ENCODE data around the gene B4GAT1. TPM values are rescaled to one million over a fixed set of nuclear protein-coding genes. Genes with fewer than 3 reads are reported as not detected.

B4GAT1 gene
- total and polyA plus RNA-seq, 9 of the 15 experiments (the other 6 are each of a cell fraction or from before 2014, with no cell fraction given), result 0.86 to 9.5 (median 3.8) TPM

- no peak for TF ChIP-seq THAP12 (CRISPR knock-in tag; IDR thresholded peaks at IDR 0.05)
- TF ChIP-seq SMAD4 (CRISPR knock-in tag; conservative IDR thresholded peaks at IDR 0.05), result no peak; the same call in 1 of the 2 replicates
- no peak for TF ChIP-seq COPS2 (conservative IDR thresholded peaks at IDR 0.05)
- no peak for TF ChIP-seq ZNF589 (CRISPR knock-in tag; IDR thresholded peaks at IDR 0.05; ENCODE audit: low read depth)
- peak; percentile 95 to 96 for TF ChIP-seq MNT (conservative IDR thresholded peaks at IDR 0.05)
- 0 out of 2 replicates have a peak, but pooled peaks have one; percentile 6 for TF ChIP-seq MAFK (IDR thresholded peaks at IDR 0.05; ENCODE audit: low read length)
- TF ChIP-seq ZNF274 (IDR thresholded peaks at IDR 0.05; ENCODE audit: borderline replicate concordance, low read depth, low read length), result no peak
- no peak; the same call in 1 of the 2 replicates for TF ChIP-seq DPF2 (IDR thresholded peaks at IDR 0.05)
- no peak for TF ChIP-seq ZBTB2 (IDR thresholded peaks at IDR 0.05)
- TF ChIP-seq NFXL1 (CRISPR knock-in tag; IDR thresholded peaks at IDR 0.05), result no peak
- peak; percentile 82 for TF ChIP-seq MTA3 (IDR thresholded peaks at IDR 0.05; ENCODE audit: borderline replicate concordance)
- TF ChIP-seq SP2 (IDR thresholded peaks at IDR 0.05; ENCODE audit: extremely low read depth, low read depth, low read length, poor library complexity, severe bottlenecking), result no peak
- TF ChIP-seq, protein P1, sequence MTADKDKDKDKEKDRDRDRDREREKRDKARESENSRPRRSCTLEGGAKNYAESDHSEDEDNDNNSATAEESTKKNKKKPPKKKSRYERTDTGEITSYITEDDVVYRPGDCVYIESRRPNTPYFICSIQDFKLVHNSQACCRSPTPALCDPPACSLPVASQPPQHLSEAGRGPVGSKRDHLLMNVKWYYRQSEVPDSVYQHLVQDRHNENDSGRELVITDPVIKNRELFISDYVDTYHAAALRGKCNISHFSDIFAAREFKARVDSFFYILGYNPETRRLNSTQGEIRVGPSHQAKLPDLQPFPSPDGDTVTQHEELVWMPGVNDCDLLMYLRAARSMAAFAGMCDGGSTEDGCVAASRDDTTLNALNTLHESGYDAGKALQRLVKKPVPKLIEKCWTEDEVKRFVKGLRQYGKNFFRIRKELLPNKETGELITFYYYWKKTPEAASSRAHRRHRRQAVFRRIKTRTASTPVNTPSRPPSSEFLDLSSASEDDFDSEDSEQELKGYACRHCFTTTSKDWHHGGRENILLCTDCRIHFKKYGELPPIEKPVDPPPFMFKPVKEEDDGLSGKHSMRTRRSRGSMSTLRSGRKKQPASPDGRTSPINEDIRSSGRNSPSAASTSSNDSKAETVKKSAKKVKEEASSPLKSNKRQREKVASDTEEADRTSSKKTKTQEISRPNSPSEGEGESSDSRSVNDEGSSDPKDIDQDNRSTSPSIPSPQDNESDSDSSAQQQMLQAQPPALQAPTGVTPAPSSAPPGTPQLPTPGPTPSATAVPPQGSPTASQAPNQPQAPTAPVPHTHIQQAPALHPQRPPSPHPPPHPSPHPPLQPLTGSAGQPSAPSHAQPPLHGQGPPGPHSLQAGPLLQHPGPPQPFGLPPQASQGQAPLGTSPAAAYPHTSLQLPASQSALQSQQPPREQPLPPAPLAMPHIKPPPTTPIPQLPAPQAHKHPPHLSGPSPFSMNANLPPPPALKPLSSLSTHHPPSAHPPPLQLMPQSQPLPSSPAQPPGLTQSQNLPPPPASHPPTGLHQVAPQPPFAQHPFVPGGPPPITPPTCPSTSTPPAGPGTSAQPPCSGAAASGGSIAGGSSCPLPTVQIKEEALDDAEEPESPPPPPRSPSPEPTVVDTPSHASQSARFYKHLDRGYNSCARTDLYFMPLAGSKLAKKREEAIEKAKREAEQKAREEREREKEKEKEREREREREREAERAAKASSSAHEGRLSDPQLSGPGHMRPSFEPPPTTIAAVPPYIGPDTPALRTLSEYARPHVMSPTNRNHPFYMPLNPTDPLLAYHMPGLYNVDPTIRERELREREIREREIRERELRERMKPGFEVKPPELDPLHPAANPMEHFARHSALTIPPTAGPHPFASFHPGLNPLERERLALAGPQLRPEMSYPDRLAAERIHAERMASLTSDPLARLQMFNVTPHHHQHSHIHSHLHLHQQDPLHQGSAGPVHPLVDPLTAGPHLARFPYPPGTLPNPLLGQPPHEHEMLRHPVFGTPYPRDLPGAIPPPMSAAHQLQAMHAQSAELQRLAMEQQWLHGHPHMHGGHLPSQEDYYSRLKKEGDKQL (CRISPR knock-in tag; IDR thresholded peaks at IDR 0.05; ENCODE audit: borderline replicate concordance), result no peak
- peak; percentile 91 for TF ChIP-seq BHLHE40 (IDR thresholded peaks at IDR 0.05; ENCODE audit: low read length)
- peak; percentile 52; the same call in 1 of the 2 replicates for TF ChIP-seq TOE1 (IDR thresholded peaks at IDR 0.05; ENCODE audit: borderline replicate concordance)
- TF ChIP-seq TOE1 (CRISPR knock-in tag; IDR thresholded peaks at IDR 0.05; ENCODE audit: borderline replicate concordance, low read depth), result peak; percentile 91; the same call in 1 of the 2 replicates
These were observed 18.9 kb downstream of the B4GAT1 start (continued) for GRCh38 chr11:66328302-66329144.
